Measurements from ENCODE around the gene FSD1. TPM values are rescaled to one million over a fixed set of nuclear protein-coding genes. Genes with fewer than 3 reads are reported as not detected.

The FSD1 gene
- total RNA-seq, result not detected

GRCh38 chr19:4304538-4305256, at the start of gene FSD1:
Gene FSD1 (plus strand): TSS chr19:4304598. CDS start chr19:4304747, 149 bp downstream.
- DNase-seq, result no peak
- no peaks in the 10 kb centered on the region for H3K4me1 ChIP-seq
- intact Hi-C loops (cut with DNase I; ENCODE audit: low total_unique reads), result no loop called here

GRCh38 chr19:4256563-4256962, 47.8 kb upstream of the FSD1 start:
- H3K9me3 ChIP-seq, result no peaks in the 10 kb centered on the region
- DNase-seq (no peak), ATAC-seq (no peak)
- no peak overlapping the region for H3K4me3 ChIP-seq
- TF ChIP-seq, protein P1, sequence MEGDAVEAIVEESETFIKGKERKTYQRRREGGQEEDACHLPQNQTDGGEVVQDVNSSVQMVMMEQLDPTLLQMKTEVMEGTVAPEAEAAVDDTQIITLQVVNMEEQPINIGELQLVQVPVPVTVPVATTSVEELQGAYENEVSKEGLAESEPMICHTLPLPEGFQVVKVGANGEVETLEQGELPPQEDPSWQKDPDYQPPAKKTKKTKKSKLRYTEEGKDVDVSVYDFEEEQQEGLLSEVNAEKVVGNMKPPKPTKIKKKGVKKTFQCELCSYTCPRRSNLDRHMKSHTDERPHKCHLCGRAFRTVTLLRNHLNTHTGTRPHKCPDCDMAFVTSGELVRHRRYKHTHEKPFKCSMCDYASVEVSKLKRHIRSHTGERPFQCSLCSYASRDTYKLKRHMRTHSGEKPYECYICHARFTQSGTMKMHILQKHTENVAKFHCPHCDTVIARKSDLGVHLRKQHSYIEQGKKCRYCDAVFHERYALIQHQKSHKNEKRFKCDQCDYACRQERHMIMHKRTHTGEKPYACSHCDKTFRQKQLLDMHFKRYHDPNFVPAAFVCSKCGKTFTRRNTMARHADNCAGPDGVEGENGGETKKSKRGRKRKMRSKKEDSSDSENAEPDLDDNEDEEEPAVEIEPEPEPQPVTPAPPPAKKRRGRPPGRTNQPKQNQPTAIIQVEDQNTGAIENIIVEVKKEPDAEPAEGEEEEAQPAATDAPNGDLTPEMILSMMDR (IDR thresholded peaks at IDR 0.05 in 4 of 5, conservative IDR thresholded peaks at IDR 0.05 in 1 of 5), result no peak
- TF ChIP-seq POLR2A (IDR thresholded peaks at IDR 0.05), result no peak
- in situ Hi-C loops (cut with MboI; ENCODE audit: low sequenced_read_pairs in 4 of 4), result loop anchor here in 3 of 4 donors (25.0 kb wide), 3 partner anchors 156 to 381 kb away; partner anchors contain the start of genes CHAF1A (in 1 of the 3), SH3GL1 (in 1 of the 3) and TNFAIP8L1 (in 1 of the 3)
- no peak overlapping the region for H3K27ac ChIP-seq
- H3K27me3 ChIP-seq, result no peaks in the 10 kb centered on the region
- H3K4me1 ChIP-seq, result no peaks in the 10 kb centered on the region
- intact Hi-C loops (cut with DNase I; ENCODE audit: low total_unique reads), result no loop called here
- peaks cover 8 to 88% of the 10 kb centered on the region in 2 donors for H3K36me3 ChIP-seq

More at GRCh38 chr19:4304538-4305256, at the start of gene FSD1:
- Histone ChIP-seq H3K27ac (no peak within 1 kb of the TSS), H3K4me3 (no peak within 1 kb of the TSS), H3K9me3 (no peaks in the 10 kb centered on the region), H3K27me3 (peaks cover 12 to 19% (median 13%) of the 10 kb centered on the region in 3 donors), H3K36me3 (no peaks in the 10 kb centered on the region)
- TF ChIP-seq POLR2A (IDR thresholded peaks at IDR 0.05), result no peak
- TF ChIP-seq, protein P1 (IDR thresholded peaks at IDR 0.05 in 4 of 5, conservative IDR thresholded peaks at IDR 0.05 in 1 of 5), result no peak
- no peak for ATAC-seq
- in situ Hi-C loops (cut with MboI; ENCODE audit: low sequenced_read_pairs in 4 of 4), result no loop called here

DNA sequence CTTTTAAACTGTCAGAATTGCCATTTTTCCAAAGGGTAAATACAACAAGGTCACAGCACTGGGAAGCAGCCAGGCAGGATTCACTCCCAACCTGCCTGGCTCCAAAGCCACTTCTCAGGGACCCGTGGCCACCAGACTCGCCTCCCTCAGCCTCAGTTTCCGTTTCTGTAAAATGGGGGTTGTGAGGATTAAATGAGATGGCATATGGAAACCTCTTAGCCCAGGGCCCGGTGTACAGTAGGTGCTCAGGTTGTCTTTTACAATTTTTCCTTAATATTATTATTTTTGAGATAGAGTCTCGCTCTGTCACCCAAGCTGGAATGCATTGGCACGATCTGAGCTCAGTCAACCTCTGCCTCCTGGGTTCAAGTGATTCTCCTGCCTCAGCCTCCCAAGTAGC, 47.4 kb upstream of the FSD1 start:
- in situ Hi-C loops (cut with MboI; ENCODE audit: low sequenced_read_pairs in 4 of 4), result loop anchor here in 3 of 4 donors (25.0 kb wide), 3 partner anchors 155 to 380 kb away; partner anchors contain the start of genes CHAF1A (in 1 of the 3), SH3GL1 (in 1 of the 3) and TNFAIP8L1 (in 1 of the 3)
- Histone ChIP-seq H3K27ac (no peak overlapping the region), H3K4me1 (no peaks in the 10 kb centered on the region), H3K9me3 (no peaks in the 10 kb centered on the region), H3K36me3 (peaks cover 8 to 88% of the 10 kb centered on the region in 2 donors), H3K4me3 (no peak overlapping the region), H3K27me3 (no peaks in the 10 kb centered on the region)
- no peak for DNase-seq
- intact Hi-C loops (cut with DNase I; ENCODE audit: low total_unique reads), result no loop called here
- TF ChIP-seq, protein P1 (IDR thresholded peaks at IDR 0.05 in 4 of 5, conservative IDR thresholded peaks at IDR 0.05 in 1 of 5), result no peak
- no peak for ATAC-seq

GRCh38 chr19:4258181-4258580, 46.2 kb upstream of the FSD1 start:
- Histone ChIP-seq H3K4me1 (no peaks in the 10 kb centered on the region), H3K36me3 (peaks cover 8 to 88% of the 10 kb centered on the region in 2 donors), H3K27ac (no peak overlapping the region), H3K9me3 (no peaks in the 10 kb centered on the region), H3K4me3 (no peak overlapping the region), H3K27me3 (no peaks in the 10 kb centered on the region)
- in situ Hi-C loops (cut with MboI; ENCODE audit: low sequenced_read_pairs in 4 of 4) (loop anchor here in 3 of 4 donors (25.0 kb wide), 3 partner anchors 154 to 379 kb away; partner anchors contain the start of genes CHAF1A (in 1 of the 3), SH3GL1 (in 1 of the 3) and TNFAIP8L1 (in 1 of the 3)), intact Hi-C loops (cut with DNase I; ENCODE audit: low total_unique reads) (no loop called here)
- no peak for ATAC-seq
- no peak for TF ChIP-seq POLR2A (IDR thresholded peaks at IDR 0.05)
- TF ChIP-seq, protein P1 (IDR thresholded peaks at IDR 0.05 in 4 of 5, conservative IDR thresholded peaks at IDR 0.05 in 1 of 5), result no peak
- no peak for DNase-seq
